ENCODE results near the gene QSER1. TPM values are rescaled to one million over a fixed set of nuclear protein-coding genes. Genes with fewer than 3 reads are reported as not detected.
A peak's percentile ranks its signal among the peaks of the same experiment; 100 is the strongest.

QSER1 gene
- total and polyA plus RNA-seq, 9 of the 15 experiments (the other 6 are each of a cell fraction or from before 2014, with no cell fraction given), result 5.8 to 33.6 (median 22.3) TPM

- H2AFZ ChIP-seq (ENCODE audit: low read depth, low read length), result peak overlapping the region; percentile 91
- TF ChIP-seq ATF3 (IDR thresholded peaks at IDR 0.05), result peak; percentile 85
- TF ChIP-seq ATF3 (CRISPR knock-in tag; conservative IDR thresholded peaks at IDR 0.05), result no peak
- no peak for TF ChIP-seq ZNF174 (CRISPR knock-in tag; IDR thresholded peaks at IDR 0.05)
- no peak for TF ChIP-seq ZNF184 (CRISPR knock-in tag; IDR thresholded peaks at IDR 0.05)
- TF ChIP-seq YY1 (IDR thresholded peaks at IDR 0.05; ENCODE audit: borderline replicate concordance in 1 of 3, control insufficient read depth in 1 of 3, extremely low read depth in 1 of 3, insufficient read depth in 3 of 3, insufficient read length in 1 of 3, insufficient replicate concordance in 2 of 3, low read depth in 1 of 3, low read length in 2 of 3), result peak in 1 of 3 experiments; percentile 41
- peak in 1 of 2 experiments; percentile 26; a peak in 1 of 4 replicates for TF ChIP-seq NRF1 (conservative IDR thresholded peaks at IDR 0.05 in 1 of 2, IDR thresholded peaks at IDR 0.05 in 1 of 2)
- TF ChIP-seq CEBPG (CRISPR knock-in tag; IDR thresholded peaks at IDR 0.05), result no peak
- TF ChIP-seq CEBPG (tag; conservative IDR thresholded peaks at IDR 0.05 in 1 of 2, IDR thresholded peaks at IDR 0.05 in 1 of 2), result peak; percentile 51 to 62
- peak; percentile 70 for TF ChIP-seq SMAD1 (IDR thresholded peaks at IDR 0.05; ENCODE audit: low read depth, low read length, partially characterized antibody)
- TF ChIP-seq ATF1 (CRISPR knock-in tag; IDR thresholded peaks at IDR 0.05), result no peak
- TF ChIP-seq ATF1 (tag; IDR thresholded peaks at IDR 0.05), result peak; percentile 70
- peak; percentile 36; the same call in 1 of the 2 replicates for TF ChIP-seq DPF2 (IDR thresholded peaks at IDR 0.05)
- TF ChIP-seq CREM (IDR thresholded peaks at IDR 0.05; ENCODE audit: low read depth), result peak; percentile 77
- TF ChIP-seq HDAC1 (IDR thresholded peaks at IDR 0.05), result peak in 1 of 2 experiments; percentile 64; a peak in 2 of 4 replicates
- peak; percentile 75 for TF ChIP-seq CEBPB (tag; IDR thresholded peaks at IDR 0.05)
- 0 out of 2 replicates have a peak, but pooled peaks have one; percentile 16 for TF ChIP-seq ELF1 (tag; IDR thresholded peaks at IDR 0.05)
- 0 out of 2 replicates have a peak, but pooled peaks have one; percentile 3 for TF ChIP-seq MAFF (IDR thresholded peaks at IDR 0.05; ENCODE audit: low read length)
- TF ChIP-seq RFX1 (IDR thresholded peaks at IDR 0.05), result peak; percentile 31; the same call in 1 of the 2 replicates
- TF ChIP-seq TAF1 (IDR thresholded peaks at IDR 0.05; ENCODE audit: control insufficient read depth, extremely low read depth, insufficient read depth, low read length, severe bottlenecking), result peak; percentile 73
- no peak for TF ChIP-seq NR2C2 (CRISPR knock-in tag; IDR thresholded peaks at IDR 0.05)
- TF ChIP-seq NR2C2 (tag; IDR thresholded peaks at IDR 0.05), result peak; percentile 28; the same call in 1 of the 2 replicates
- 0 out of 2 replicates have a peak, but pooled peaks have one; percentile 14 for TF ChIP-seq NCOA1 (IDR thresholded peaks at IDR 0.05; ENCODE audit: low read depth)
- TF ChIP-seq PHF8 (IDR thresholded peaks at IDR 0.05; ENCODE audit: borderline replicate concordance, low read length), result no peak
Measured at GRCh38 chr11:32894149-32894827, 1.7 kb downstream of the QSER1 start.

More at GRCh38 chr11:32894149-32894827, 1.7 kb downstream of the QSER1 start:
- 1% methylated on average over 14 of the region's 14 CpGs for WGBS (ENCODE audit: insufficient coverage, low coverage, missing lambda C conversion rate)
- Histone ChIP-seq H3K4me2 (ENCODE audit: insufficient read depth, low read length) (peak overlapping the region; percentile 83), H3K27ac (ENCODE audit: extremely low read depth, low read depth, low read length) (peak overlapping the region; percentile 96), H4K20me1 (replicated peaks; ENCODE audit: control insufficient read depth, insufficient read depth, low read length) (peaks cover 12% of the 10 kb centered on the region), H3K79me2 (ENCODE audit: control insufficient read depth, insufficient read depth, low read length) (peaks cover 74% of the 10 kb centered on the region), H3K36me3 (ENCODE audit: control insufficient read depth, insufficient read depth, low read length) (peaks cover 30% of the 10 kb centered on the region; the same call in 2 of the 3 replicates), H3K9me1 (ENCODE audit: control insufficient read depth, insufficient read depth, low read length) (no peaks in the 10 kb centered on the region), H3K27me3 (ENCODE audit: control insufficient read depth in 2 of 2, insufficient read depth in 2 of 2, low read length in 2 of 2) (no peaks in the 10 kb centered on the region), H3K4me3 (peak overlapping the region; percentile 97), H3K4me1 (replicated peaks in 1 of 2; ENCODE audit: control insufficient read depth in 2 of 2, insufficient read depth in 2 of 2, low read length in 2 of 2) (peaks cover 9 to 20% of the 10 kb centered on the region in 2 experiments; a peak in 4 of 5 replicates), H3K9me3 (replicated peaks; ENCODE audit: control insufficient read depth, insufficient read depth, low read depth, low read length) (no peaks in the 10 kb centered on the region), H3K9ac (ENCODE audit: insufficient read depth in 1 of 2, low read depth in 2 of 2, low read length in 2 of 2) (peak overlapping the region; percentile 93 to 99)
- ChIA-PET CTCF (ENCODE audit: low intra/inter-chr PET ratio) (no interaction called here), POLR2A (interaction anchor here (0.6 to 1.6 kb wide), 8 partner anchors 8 to 473 kb away, joined by 3 to 5 read pairs (median 3); partner anchors contain the start of gene TCP11L1)
- in situ Hi-C loops (cut with MboI) (no loop called here), intact Hi-C loops (cut with micrococcal nuclease) (no loop called here)
- peak; percentile 25 to 85 (median 51) for DNase-seq (ENCODE audit: extremely low read depth in 1 of 4, low spot score in 3 of 4)
- ATAC-seq, result peak; percentile 77
- BruUV-seq (replicated peaks), result TSS peak; percentile 42
- peak; percentile 84 for FAIRE-seq
